Astrocyte (in vitro differentiated cells and primary cell): Measurements from ENCODE around the gene RINL.

Source experiments
- CTCF ChIP-seq: IDR thresholded peaks from 2 replicates; pipeline ENCODE4 v1.5.1; 2011; ENCODE audit warnings: low read depth, mild to moderate bottlenecking, inconsistent platforms, low read length, moderate library complexity; ENCODE audit not compliant: insufficient read depth
- EZH2 ChIP-seq: IDR thresholded peaks from 2 replicates; pipeline ENCODE4 v1.6.1; 2012; ENCODE audit warnings: mild to moderate bottlenecking, low read length, inconsistent platforms; ENCODE audit not compliant: insufficient read depth

- no peak for TF ChIP-seq CTCF
- TF ChIP-seq EZH2 = no peak
Observed at GRCh38 chr19:38851622-38852230, 26.3 kb downstream of the RINL start.
